Right kidney (tissue), 9 donors: Measurements from ENCODE around the gene OR4F6.
"Not testable (repeated sequence)": the region's sequence is repeated elsewhere in the genome, so short reads cannot be mapped to it uniquely, and the experiment has no call there.

Experiments used
- DNase-seq: peaks from one replicate; pipeline ENCODE4 v3.0.0-alpha.2; 2016
- long read RNA-seq, 8 donors: transcript quantifications; one replicate each; lab custom pipeline, GENCODE V29; 2026

The OR4F6 gene, protein sequence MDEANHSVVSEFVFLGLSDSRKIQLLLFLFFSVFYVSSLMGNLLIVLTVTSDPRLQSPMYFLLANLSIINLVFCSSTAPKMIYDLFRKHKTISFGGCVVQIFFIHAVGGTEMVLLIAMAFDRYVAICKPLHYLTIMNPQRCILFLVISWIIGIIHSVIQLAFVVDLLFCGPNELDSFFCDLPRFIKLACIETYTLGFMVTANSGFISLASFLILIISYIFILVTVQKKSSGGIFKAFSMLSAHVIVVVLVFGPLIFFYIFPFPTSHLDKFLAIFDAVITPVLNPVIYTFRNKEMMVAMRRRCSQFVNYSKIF
- long read RNA-seq, donor 1 = 0 reads
- long read RNA-seq, donor 2 = 0 reads
- long read RNA-seq, donor 3 = 0 reads
- long read RNA-seq, donor 4 = 0 reads
- long read RNA-seq, donor 5 = 0 reads
- long read RNA-seq, donor 6 = 0 reads
- long read RNA-seq, donor 7 = 0 reads
- long read RNA-seq, donor 8 = 0 reads

DNA sequence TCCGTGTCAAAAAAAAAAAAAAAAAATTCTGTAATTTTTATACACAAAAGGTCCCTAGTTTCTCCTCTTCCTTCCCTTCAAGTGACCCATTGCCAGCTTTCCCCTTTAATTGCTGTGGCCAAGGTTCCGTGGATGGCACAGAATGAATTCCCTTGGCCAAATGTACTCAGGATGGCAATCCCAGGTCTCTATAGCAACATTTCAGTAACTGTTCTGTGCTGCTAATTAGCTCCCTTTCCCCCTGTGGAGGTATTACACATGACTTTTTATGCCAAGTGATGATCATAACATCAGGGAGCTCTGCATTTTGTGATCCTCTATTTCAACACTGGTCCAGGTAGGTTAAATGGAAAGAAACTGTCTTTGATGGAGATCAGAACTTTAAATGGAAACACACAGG is at the start of gene OR4F6:
OR4F6 (plus strand) TSS at position 301 of the 400 bp plus-strand sequence. CDS start 2,211 bp downstream, outside the sequence.
- DNase-seq = no peak

DNA sequence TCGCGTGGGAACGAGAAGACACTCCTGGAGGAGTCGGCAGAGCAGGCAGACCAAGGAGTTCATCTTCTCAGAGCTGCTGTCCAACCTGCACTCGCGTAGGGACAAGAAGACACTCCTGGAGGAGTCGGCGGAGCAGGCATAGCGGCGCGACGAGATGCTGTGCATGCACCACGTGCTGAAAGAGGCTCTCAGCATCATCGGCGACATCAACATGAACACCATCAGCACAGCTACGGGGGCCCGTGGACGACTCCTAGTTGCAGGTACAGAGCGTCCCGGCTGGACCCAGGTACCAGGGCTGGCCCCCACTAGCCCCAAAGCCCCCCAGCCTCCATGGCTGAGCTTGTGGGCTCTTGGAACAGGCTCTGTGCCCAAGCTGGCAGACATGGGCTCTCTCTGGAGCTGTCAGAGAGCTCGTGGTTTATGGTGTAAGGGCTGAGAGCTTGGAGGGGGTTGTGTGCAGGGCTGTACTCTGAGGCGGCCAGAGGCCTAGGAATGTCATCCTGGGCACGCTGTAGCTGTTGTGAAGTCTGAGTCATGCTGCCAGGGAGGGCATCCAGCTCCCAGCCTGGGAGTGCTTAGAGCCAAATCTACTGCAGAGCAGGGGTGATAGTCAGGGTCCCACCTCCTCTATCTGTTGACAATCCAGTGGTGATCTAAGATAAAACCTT is 38.5 kb upstream of the OR4F6 start:
- DNase-seq = not testable (repeated sequence)

DNA sequence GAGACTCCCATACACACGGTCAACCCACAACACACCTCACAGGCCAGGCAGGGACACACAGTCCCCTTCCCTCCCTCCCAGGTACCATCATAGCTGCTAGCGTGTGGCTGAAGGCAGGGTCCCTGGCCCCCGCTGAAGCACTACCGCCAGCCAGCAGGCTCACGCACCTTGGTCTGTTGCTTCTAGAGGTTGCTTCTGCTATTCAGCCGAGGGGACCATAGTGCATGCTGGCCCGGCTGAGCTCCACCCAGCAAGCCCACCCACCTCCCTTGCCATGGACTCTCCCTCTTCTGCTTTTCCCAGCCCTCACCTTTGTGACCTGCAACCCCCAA is 38.0 kb upstream of the OR4F6 start:
- not testable (repeated sequence) for DNase-seq

DNA sequence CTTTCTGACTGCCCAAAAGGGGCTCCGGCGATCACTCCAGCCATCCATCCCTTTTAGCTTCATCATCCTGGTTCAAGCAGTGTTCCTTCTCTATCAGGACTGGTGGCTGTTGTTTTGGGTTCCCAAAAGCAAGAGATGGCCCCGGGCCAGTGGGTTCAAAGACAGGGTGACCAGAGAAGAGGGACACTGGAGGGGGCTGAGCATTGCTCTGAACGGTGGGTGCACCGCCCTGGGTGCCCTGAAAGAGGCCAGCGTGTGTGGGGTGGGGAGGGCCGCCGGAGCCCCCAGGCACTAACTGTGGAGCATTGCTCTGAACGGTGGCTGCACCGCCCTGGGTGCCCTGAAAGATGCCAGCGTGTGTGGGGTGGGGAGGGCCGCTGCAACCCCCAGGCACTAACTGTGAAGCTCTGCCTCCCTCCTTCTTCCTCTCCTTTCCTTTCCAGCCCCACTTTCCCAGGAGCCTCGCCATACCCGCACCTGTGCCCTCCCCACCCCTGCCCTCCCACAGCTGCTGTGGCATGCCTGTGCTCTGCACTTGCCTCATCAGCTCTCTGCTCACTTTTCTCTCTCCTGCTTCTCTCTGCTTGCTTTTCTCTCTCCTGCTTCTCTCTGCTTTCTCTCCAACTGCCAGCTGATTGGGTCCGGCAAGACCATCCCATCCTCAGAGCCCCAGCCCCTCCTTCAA is 37.4 kb upstream of the OR4F6 start:
- no peak for DNase-seq

DNA sequence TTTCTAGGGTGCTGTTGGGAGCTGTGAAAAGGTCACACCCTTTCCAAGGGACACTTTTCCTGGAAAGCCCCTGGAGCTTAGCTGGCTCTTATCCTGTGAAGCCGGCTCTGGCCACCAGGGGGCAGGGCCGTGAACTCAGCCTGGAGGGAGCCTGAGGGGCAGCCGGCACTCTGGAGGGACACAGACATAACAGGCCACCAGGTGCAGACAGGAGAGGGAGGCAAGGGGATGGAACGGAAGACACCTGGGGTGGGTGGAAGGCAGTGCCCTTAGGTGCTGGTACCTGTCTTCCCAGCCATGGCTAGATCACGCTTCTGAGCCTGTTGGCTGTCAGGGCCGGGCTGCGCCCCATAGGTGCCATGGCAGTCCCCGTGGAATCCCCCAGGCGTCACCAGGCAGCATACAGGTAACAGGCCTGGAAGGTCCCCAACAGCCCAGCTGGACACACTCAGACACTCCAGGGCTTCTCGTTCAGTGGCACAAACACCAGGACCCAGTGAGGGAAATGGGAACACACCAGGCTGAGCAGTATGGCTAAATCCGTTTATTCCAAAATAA is 36.1 kb upstream of the OR4F6 start:
- DNase-seq = not testable (repeated sequence)

DNA sequence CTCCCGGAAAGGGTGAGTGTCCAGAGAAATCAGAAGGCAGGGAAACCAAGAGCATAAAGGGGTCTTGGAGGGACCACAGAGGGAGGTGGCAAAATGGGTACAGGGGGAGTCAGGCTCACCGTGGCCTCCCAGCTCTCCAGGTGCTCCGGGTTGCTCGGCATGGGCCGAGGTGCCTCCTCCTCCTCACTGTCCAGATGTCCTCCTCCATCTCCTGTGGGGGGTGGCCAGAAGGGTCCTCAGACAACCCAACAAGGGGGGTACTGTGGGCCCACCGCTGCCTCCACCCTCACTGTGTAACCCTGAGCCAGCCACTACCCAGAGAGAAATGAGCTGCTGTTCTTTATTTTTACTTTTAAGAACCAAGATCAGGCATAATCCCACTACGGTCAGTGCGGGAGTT is 30.4 kb upstream of the OR4F6 start:
- DNase-seq = no peak

DNA sequence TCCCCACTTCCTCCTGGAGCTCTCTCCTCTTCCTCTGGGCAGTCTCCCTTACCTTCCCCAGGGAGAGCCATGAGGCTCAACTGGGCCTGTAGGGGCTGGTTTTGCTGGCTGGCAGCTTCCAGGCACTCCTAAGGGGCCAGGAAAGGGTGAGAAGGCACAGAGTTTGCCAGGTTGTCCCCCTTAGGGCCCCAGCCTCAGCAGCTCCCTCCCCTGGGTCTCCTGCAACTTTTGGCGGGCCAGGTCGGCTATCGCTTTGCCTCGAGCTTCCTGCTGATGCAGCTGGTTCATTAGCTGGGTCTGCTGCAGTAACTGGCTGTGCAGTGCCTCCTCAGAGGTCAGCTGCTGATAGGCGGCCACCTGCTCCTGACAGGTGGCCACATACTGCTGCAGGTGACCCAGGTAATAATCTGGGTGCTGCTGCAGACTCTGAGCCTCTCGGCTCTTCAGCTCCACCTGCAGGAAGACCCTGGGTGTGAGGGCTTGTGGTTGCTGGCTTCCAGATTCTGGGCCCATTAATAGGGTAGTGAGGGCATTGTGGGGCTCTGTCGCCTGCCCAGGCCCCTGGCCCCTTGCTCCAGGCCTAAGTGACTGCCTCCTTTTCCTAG is 29.7 kb upstream of the OR4F6 start:
- DNase-seq = no peak

DNA sequence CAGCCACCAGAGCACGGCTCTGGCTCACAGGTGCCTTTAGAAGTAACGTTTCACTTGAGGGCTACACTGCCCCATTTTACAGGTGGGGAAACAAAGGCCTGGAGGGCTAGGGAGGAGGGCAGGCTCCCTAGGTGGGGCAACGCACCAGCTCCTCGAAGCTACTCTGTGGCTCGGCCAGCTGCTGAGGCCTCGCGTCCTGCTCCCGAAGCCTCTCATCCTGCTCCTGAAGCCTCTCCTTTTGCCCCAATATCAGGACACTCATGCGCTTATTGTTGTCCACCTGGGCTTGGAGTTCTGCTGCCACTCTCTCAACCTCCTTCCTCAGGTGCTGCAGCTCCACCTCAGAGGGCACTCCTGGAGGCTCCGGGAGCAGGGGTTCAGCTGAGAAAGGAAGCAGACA is 28.2 kb upstream of the OR4F6 start:
- no peak for DNase-seq

DNA sequence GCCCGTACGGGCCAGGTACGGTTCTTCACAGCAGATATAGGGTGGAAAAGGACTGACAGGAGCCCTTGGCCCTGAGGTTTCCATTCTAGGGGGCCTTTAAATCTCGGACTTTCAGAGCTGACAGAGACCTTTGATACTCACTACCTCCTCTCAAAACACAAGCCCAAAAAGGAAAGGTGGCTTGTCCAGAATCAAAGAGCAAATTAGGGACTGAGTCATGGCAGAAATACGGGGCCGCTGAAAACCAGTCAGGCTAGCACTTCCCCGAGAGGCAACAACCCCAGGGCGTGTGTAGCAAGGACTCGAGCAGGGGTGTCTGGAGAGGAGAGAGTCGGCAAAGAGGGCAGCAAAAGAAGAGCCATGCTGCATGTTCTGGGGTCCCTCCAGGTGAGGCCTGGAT is 24.7 kb upstream of the OR4F6 start:
- not testable (repeated sequence) for DNase-seq

DNA sequence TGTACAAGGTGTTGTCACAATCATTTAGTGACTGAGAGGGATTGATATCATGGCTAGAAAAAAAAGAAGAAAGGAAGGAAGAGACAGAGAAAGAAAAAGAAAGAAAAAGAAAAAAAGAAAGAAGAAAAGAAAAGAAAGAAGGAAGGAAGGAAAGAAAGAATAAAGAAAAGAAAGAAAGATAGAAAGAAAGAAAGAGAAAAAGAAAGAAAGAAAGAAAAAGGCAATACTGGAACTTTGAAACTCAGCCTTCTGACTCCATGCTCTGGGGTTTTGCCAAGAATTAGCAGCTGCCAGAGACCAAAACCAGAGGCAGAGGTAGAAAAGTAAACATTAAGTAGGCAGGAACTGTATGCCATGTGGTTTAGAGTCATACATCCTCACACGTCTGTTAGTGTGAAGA is 23.1 kb upstream of the OR4F6 start:
- not testable (repeated sequence) for DNase-seq

DNA sequence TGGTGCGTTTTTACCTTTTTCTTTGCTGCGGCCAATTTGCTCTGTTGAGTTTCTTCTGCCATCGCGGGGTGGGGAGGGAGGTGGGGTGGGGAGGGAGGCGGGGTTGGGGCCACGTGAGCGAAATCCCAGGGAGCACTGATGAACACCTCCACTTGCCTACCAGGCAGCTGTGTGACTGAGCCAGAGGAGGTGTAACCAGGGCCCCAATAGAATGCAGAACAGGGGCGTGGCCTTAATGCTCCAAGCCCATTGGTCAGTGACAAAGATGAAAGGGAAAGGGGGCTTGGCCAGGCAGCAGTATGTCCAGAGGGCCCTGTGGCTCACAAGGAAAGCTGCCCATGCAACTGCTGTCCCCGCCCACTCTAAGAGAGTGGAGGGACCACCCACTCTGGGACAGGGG is 21.4 kb upstream of the OR4F6 start:
- no peak for DNase-seq

DNA sequence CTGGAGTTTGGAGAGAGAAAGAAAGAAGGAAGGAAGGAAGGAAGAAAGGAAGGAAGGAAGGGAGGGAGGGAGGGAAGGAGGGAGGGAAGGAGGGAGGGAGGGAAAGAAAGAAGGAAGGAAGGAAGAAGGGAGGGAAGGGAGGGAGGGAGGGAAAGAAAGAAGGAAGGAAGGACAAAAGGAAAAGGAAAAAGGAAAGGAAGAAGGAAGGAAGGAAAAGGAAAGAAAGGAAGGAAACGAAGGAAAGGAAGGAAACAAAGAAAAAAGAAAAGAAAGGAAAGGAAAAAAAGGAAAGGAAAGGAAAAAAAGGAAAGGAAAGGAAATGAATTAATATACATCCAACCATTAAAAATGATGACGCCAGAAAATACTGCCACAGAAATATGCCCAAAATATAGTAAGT is 18.7 kb upstream of the OR4F6 start:
- DNase-seq = no peak

DNA sequence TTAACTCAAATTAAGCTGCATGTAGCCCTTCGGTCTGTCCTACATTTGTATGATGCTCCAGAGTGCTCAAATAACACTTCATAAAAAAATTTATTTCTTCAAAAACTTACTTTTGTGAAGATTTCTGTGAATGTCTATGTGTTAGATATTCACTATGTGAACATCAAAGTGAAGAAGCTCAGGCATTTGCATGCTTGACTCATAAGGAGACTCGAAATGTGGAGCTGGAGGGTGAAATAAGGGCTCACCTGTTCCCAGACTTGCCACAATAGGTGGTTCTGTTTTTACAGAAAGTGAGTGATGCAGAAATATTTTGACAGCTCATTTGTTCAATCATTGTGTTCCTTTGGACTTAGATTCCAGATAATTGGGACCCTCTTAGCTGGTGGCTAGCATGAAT is 16.9 kb upstream of the OR4F6 start:
- not testable (repeated sequence) for DNase-seq

DNA sequence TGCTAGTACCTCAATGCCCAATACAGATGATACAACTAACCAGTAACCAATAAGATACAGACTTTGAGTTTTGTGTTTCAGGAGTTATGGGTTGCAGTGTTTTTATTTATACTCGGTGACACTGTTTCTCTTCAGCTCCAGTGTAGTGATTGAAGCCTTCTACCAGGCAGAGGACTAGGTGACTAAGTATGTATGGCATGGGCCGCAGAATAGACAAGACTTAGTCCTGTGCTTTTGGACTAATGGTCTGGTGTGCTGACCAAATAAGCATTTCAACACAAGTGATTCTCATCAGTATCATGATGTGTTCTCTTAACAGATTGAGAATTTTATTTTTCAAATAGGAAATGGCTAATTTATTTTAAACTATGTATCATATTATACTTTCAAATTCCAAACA is 15.3 kb upstream of the OR4F6 start:
- not testable (repeated sequence) for DNase-seq

DNA sequence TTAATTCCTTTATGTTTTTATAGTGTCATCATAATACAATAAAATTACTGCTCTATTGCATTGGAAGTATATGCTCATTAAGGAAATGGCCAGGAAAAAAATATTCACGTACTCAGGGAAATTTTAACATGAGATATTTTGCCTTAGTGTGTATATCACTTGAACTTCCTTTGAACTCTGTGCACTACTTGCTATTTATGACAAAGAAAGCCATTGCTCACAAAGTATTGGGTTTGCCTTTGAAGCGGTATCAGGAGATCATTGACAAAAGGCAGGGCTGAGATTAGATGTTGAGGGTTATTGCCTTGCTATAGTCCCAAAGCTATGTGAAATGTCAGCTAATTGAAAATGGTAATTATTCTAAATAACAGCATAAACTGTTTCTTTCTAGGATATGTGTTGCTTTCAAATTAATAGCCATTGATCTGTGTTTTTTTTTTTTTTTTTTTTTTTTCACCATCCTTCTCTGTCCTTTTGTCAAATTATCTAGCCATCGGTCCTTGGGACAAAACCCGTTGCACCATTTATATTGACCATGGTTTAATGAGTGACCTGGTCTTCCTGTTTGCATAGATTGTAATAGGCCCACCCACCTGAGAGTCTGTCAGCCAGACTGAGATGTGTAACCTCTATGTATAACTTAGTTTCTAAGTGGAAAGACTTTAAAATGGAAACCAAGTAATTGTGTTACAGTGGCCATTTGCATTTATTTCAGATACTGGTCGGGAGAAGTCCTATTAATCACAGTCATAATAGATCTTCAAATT is 14.6 kb upstream of the OR4F6 start:
- not testable (repeated sequence) for DNase-seq

DNA sequence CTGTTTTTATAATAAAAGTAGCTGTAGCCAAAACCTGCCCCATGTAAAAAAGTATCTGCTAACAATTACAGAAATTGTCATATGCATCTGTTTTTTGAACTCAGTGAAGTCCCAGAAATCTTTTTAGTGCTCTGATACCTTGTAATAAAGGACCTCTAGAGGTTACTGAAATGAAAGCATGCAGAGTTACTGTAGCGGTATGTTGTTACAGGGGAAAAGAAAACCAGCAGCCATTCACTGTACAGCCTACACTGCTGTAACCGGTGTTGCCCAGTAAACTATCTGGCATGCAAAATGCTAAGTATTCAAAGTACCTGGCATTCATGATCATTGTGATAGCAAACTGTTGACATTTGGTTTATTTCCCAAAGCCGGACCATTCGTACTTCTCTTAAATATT is 12.6 kb upstream of the OR4F6 start:
- not testable (repeated sequence) for DNase-seq

DNA sequence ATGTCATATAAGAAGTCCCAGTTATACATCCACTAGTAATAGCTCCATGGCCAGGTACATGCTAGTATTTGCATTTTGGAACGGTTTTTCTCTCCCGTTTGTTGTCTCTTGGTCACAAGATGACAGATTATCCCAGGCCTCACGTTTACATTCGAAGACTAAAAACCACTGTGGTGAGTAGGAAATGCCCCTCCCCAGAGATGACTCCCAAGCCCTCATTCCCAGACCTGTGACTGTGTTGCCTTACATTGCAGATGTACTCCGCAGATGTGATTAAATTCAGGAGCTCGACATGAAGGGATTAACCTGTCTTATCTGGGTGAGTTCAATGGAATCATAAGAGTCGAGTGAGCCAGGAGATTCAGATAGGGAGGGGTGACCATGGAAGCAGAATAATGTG is 9.3 kb upstream of the OR4F6 start:
- DNase-seq = not testable (repeated sequence)

DNA sequence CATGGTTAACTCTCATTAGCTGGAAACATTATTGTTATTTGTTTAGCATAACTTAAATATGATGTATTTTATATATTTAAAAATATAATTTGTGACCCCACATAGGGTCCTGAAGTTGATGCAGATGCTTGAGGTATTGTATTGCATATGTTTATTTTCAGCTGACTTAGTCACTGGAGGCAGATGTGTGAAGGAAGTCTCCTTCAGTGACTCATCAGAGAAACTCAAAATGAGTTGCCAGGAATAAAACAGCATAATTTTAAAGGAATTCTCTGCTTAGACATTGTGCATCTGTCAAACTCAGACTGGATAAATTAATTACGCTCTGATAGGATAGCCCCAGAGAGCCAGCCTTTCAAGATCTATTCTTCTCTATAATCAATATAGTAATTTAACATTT is 7.9 kb upstream of the OR4F6 start:
- DNase-seq = no peak

DNA sequence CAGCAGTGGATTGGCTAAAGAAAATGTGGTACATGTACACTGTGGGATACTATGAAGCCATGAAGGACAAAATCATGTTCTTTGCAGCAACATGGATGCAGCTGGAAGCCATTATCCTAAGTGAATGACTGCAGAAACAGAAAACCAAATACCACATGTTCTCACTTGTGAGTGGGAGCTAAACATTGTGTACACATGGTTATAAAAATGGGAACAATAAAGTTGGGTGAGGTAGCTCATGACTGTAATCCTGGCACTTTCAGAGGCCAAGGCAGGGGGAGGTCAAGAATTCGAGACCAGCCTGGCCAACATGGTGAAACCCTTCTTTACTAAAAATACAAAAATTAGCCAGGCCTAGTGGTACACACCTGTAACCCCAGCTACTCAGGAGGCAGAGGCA is 3.6 kb upstream of the OR4F6 start:
- DNase-seq = no peak

DNA sequence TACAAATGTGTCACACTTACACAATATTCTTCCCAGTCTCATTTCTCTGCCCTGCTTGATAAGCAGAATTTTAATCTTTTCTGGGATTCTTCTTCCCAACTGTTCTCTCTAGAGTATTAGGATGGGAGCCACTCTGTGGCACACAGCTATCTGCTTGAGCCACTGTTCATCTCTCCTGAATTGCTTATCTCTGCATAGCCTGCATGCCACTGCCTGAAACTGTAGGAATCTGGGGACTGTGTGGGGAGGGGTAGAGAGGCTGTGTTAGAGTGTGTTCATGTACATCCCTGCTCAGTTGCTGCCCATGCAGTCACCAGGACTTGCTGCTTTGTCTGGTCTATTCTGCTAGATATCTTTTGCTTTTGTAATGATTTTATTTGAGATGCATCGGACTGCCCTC is 2.3 kb upstream of the OR4F6 start:
- no peak for DNase-seq

DNA sequence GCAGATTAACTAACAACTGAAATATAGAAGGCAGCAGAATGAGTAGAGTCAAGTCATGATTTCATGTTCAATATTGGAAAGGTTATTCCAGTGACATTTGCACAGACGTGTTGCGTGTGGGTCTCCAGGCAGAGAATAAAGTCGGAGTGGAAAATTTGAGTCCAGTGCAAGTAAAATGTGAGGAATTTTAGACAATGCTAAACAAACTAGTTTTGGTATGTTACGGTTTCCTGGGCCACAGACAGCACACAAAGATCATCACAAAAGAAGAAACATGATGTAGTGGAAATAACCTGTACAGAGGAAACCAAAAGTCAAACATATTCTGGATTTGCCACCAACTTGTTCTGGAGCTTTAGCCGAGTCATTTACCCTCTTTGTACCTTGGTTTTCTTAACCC is 367 bp downstream of the OR4F6 start:
- no peak for DNase-seq

DNA sequence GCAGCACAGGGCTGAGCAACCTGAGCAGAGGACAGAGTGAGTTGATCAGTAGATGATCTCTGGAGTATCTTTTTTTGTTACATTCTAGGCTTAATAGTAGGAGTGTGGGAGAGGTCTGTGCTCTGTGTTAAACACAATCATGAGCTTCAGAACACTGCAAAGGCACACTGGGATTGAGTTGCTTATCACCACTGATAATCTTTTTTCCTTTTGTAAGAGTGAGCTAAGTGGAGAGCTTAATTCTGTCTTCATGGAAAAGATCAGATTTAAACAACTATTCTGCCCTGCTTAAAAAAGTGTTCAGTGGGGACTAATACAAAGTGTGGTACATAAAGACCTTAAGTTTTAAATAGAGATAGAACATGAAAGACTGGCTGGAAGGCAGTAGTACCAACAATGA is 1.1 kb downstream of the OR4F6 start:
- no peak for DNase-seq
